Hepatocyte (in vitro differentiated cells): ENCODE data around the gene PITPNC1.

ENCODE experiments used
- EZH2 ChIP-seq: fragments of 200-600 bp; sonication (generic); IDR thresholded peaks from 2 replicates; pipeline ENCODE4 v1.6.1; 2016; ENCODE audit warnings: antibody characterized with exemption, mild to moderate bottlenecking, borderline replicate concordance
- TF ChIP-seq, protein P1 (sequence below): fragments of 200-600 bp; sonication (generic); IDR thresholded peaks from 2 replicates; pipeline ENCODE4 v1.5.1; 2016; ENCODE audit warnings: antibody characterized with exemption, mild to moderate bottlenecking; ENCODE audit not compliant: poor library complexity

GRCh38 chr17:67679225-67679624, 302.1 kb downstream of the PITPNC1 start:
- TF ChIP-seq, protein P1, sequence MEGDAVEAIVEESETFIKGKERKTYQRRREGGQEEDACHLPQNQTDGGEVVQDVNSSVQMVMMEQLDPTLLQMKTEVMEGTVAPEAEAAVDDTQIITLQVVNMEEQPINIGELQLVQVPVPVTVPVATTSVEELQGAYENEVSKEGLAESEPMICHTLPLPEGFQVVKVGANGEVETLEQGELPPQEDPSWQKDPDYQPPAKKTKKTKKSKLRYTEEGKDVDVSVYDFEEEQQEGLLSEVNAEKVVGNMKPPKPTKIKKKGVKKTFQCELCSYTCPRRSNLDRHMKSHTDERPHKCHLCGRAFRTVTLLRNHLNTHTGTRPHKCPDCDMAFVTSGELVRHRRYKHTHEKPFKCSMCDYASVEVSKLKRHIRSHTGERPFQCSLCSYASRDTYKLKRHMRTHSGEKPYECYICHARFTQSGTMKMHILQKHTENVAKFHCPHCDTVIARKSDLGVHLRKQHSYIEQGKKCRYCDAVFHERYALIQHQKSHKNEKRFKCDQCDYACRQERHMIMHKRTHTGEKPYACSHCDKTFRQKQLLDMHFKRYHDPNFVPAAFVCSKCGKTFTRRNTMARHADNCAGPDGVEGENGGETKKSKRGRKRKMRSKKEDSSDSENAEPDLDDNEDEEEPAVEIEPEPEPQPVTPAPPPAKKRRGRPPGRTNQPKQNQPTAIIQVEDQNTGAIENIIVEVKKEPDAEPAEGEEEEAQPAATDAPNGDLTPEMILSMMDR = no peak
- TF ChIP-seq EZH2 = no peak
